WTC11 (cell line): ENCODE measurements around the gene POLR2A. TPM values are rescaled to one million over a fixed set of nuclear protein-coding genes. Genes with fewer than 3 reads are reported as not detected.
A peak's percentile ranks its signal among the peaks of the same experiment; 100 is the strongest.

Experiments used
- ATAC-seq: fragments of 200-7000 bp; cut with Tn5 transposase; 2 replicates; pipeline ENCODE4 v1.10.0; 2021; ENCODE audit warnings: mild to moderate bottlenecking, moderate library complexity
- CTCF ChIA-PET: fragments of 300-600 bp; sonication (Branson Sonifier 250); formaldehyde crosslinking; loops from one replicate; lab custom pipeline; 2021; ENCODE audit warnings: antibody characterized with exemption; lab: Charles Lee
- POLR2A ChIA-PET: fragments of 350-600 bp; sonication (Branson Sonifier 250); formaldehyde crosslinking; loops from one replicate; lab custom pipeline; 2021; ENCODE audit warnings: antibody characterized with exemption; lab: Charles Lee
- DNase-seq: peaks from one replicate; pipeline ENCODE4 v3.0.0; 2021; ENCODE audit warnings: low spot score
- H3K27ac Mint-ChIP-seq: 2 replicates; pipeline ENCODE4 v1.8.0; 2021; ENCODE audit warnings: mixed read lengths
- H3K27me3 Mint-ChIP-seq: 2 replicates; pipeline ENCODE4 v1.8.0; 2021; ENCODE audit warnings: low read depth, mild to moderate bottlenecking, moderate library complexity, mixed read lengths
- H3K36me3 Mint-ChIP-seq: 2 replicates; pipeline ENCODE4 v1.8.0; 2021; ENCODE audit warnings: mixed read lengths
- H3K4me1 Mint-ChIP-seq: 2 replicates; pipeline ENCODE4 v1.8.0; 2022; ENCODE audit warnings: mixed read lengths
- H3K4me3 Mint-ChIP-seq: 2 replicates; pipeline ENCODE4 v1.8.0; 2021; ENCODE audit warnings: mild to moderate bottlenecking, moderate library complexity, mixed read lengths
- H3K9me3 Mint-ChIP-seq: 2 replicates; pipeline ENCODE4 v1.8.0; 2021; ENCODE audit warnings: mixed read lengths
- E2F5 ChIP-seq: sonication (generic); formaldehyde crosslinking; IDR thresholded peaks from 2 replicates; pipeline ENCODE4 v1.8.1; 2022; ENCODE audit warnings: mild to moderate bottlenecking, moderate library complexity, missing genetic modification reagents
- FOXP1 ChIP-seq: sonication (generic); formaldehyde crosslinking; IDR thresholded peaks from 2 replicates; pipeline ENCODE4 v1.8.0; 2022; ENCODE audit warnings: missing genetic modification reagents, mild to moderate bottlenecking, moderate library complexity, borderline replicate concordance
- MAX ChIP-seq: sonication (generic); formaldehyde crosslinking; IDR thresholded peaks from 2 replicates; pipeline ENCODE4 v1.8.0; 2022; ENCODE audit warnings: mild to moderate bottlenecking, missing genetic modification reagents
- MYBL2 ChIP-seq: sonication (generic); formaldehyde crosslinking; IDR thresholded peaks from 2 replicates; pipeline ENCODE4 v1.8.1; 2023; ENCODE audit warnings: mild to moderate bottlenecking, moderate library complexity, missing genetic modification reagents
- PREB ChIP-seq: sonication (generic); formaldehyde crosslinking; IDR thresholded peaks from 2 replicates; pipeline ENCODE4 v1.8.1; 2022; ENCODE audit warnings: mild to moderate bottlenecking, missing genetic modification reagents, moderate library complexity, borderline replicate concordance
- SOX15 ChIP-seq: fragments of 250-450 bp; sonication (Bioruptor Pico); IDR thresholded peaks from 2 replicates; pipeline ENCODE4 v1.9.0; 2021; ENCODE audit warnings: mild to moderate bottlenecking
- SP1 ChIP-seq: sonication (generic); formaldehyde crosslinking; conservative IDR thresholded peaks from 2 replicates; pipeline ENCODE4 v1.8.1; 2022; ENCODE audit warnings: missing genetic modification reagents
- ZNF416 ChIP-seq: fragments of 250-450 bp; sonication (Bioruptor Pico); IDR thresholded peaks from 2 replicates; pipeline ENCODE4 v1.9.0; 2021; ENCODE audit warnings: mild to moderate bottlenecking, inconsistent platforms
- ZNF423 ChIP-seq: fragments of 250-450 bp; sonication (Bioruptor Pico); IDR thresholded peaks from 2 replicates; pipeline ENCODE4 v2.1.2; 2022; ENCODE audit warnings: mild to moderate bottlenecking, moderate library complexity
- total RNA-seq: library from RNA; stranded (reverse); gene quantifications from 3 replicates; pipeline ENCODE4 v1.2.3, GENCODE V29; 2021
- TF ChIP-seq, protein P1 (sequence below): sonication (generic); formaldehyde crosslinking; IDR thresholded peaks from 2 replicates; pipeline ENCODE4 v1.8.1; 2023; ENCODE audit warnings: mild to moderate bottlenecking, missing genetic modification reagents
- TF ChIP-seq, protein P2 (sequence below): sonication (generic); formaldehyde crosslinking; IDR thresholded peaks from 2 replicates; pipeline ENCODE4 v1.8.1; 2023; ENCODE audit warnings: mild to moderate bottlenecking, missing genetic modification reagents, moderate library complexity
- TF ChIP-seq, protein P3 (sequence below): sonication (generic); formaldehyde crosslinking; IDR thresholded peaks from 2 replicates; pipeline ENCODE4 v1.8.0; 2022; ENCODE audit warnings: mild to moderate bottlenecking, missing genetic modification reagents
- TF ChIP-seq, protein P4 (sequence below): sonication (generic); formaldehyde crosslinking; IDR thresholded peaks from 2 replicates; pipeline ENCODE4 v1.8.0; 2023; ENCODE audit warnings: missing genetic modification reagents, mild to moderate bottlenecking, borderline replicate concordance

Gene POLR2A
- total RNA-seq, 1 experiment from 2014 or later: 170 TPM

DNA sequence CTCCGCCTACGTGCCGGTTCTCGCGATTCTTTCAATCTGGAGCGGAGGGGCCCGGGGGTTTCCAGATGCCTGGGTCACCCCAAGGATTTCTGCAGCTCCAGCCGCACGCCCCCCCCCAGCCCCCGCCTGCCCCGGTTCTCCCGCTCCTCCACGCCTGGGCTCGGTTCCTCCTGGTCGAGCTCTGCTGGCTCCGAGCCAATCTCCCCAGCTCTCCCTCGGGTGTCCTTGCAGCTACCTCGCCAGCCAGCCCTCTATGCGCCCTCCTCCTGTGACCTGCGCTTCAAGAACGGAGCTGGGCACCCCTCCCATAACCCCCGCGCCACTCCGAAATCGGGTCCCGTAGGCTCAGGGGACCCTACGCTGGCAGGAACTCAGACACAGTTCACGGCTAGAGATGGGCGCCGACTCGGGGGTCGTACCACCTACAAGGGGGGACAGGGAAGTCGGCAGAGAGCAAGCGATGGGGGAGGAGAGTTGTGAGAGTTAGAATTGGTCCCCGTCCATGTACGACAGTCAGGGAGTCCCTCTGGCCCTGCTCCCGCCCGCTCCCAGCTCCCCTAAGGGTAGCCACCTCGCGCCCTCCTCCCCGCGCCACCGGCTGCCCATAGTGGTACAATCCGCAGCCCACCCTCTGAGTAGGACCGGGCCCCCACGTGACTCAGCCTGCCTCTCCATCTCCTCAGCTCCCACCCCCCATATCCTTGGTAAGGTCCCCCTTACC lies 43.9 kb upstream of the POLR2A start:
- H3K9me3 Mint-ChIP-seq: no peaks in the 10 kb centered on the region
- H3K27ac Mint-ChIP-seq: peak overlapping the region; percentile 98
- ATAC-seq (peak; percentile 6), DNase-seq (peak; percentile 71)
- ChIA-PET POLR2A (interaction anchor here (0.6 to 2.4 kb wide), 4 partner anchors 12 to 158 kb away, joined by 3 to 15 read pairs (median 6); partner anchors contain the start of genes POLR2A and SLC2A4), CTCF (interaction anchor here (0.6 to 3.8 kb wide), 12 partner anchors 32 to 247 kb away, joined by 3 to 21 read pairs (median 7); partner anchors contain the start of genes ACAP1, NLGN2, PLSCR3 and TMEM256)
- TF ChIP-seq, protein P1, sequence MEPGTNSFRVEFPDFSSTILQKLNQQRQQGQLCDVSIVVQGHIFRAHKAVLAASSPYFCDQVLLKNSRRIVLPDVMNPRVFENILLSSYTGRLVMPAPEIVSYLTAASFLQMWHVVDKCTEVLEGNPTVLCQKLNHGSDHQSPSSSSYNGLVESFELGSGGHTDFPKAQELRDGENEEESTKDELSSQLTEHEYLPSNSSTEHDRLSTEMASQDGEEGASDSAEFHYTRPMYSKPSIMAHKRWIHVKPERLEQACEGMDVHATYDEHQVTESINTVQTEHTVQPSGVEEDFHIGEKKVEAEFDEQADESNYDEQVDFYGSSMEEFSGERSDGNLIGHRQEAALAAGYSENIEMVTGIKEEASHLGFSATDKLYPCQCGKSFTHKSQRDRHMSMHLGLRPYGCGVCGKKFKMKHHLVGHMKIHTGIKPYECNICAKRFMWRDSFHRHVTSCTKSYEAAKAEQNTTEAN (CRISPR knock-in tag): 0 out of 2 replicates have a peak, but pooled peaks have one; percentile 10
- TF ChIP-seq MAX: peak; percentile 82
- TF ChIP-seq SP1 (CRISPR knock-in tag): peak; percentile 53
- TF ChIP-seq ZNF423 (CRISPR knock-in tag): no peak
- TF ChIP-seq, protein P2, sequence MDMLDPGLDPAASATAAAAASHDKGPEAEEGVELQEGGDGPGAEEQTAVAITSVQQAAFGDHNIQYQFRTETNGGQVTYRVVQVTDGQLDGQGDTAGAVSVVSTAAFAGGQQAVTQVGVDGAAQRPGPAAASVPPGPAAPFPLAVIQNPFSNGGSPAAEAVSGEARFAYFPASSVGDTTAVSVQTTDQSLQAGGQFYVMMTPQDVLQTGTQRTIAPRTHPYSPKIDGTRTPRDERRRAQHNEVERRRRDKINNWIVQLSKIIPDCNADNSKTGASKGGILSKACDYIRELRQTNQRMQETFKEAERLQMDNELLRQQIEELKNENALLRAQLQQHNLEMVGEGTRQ (CRISPR knock-in tag): peak; percentile 98
- peak; percentile 48; the same call in 1 of the 2 replicates for TF ChIP-seq FOXP1 (CRISPR knock-in tag)
- 0 out of 2 replicates have a peak, but pooled peaks have one; percentile 34 for TF ChIP-seq MYBL2 (CRISPR knock-in tag)
- TF ChIP-seq E2F5: no peak
- TF ChIP-seq ZNF416 (CRISPR knock-in tag): no peak
- TF ChIP-seq SOX15: no peak
- TF ChIP-seq, protein P3, sequence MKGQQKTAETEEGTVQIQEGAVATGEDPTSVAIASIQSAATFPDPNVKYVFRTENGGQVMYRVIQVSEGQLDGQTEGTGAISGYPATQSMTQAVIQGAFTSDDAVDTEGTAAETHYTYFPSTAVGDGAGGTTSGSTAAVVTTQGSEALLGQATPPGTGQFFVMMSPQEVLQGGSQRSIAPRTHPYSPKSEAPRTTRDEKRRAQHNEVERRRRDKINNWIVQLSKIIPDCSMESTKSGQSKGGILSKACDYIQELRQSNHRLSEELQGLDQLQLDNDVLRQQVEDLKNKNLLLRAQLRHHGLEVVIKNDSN: peak; percentile 98
- TF ChIP-seq, protein P4, sequence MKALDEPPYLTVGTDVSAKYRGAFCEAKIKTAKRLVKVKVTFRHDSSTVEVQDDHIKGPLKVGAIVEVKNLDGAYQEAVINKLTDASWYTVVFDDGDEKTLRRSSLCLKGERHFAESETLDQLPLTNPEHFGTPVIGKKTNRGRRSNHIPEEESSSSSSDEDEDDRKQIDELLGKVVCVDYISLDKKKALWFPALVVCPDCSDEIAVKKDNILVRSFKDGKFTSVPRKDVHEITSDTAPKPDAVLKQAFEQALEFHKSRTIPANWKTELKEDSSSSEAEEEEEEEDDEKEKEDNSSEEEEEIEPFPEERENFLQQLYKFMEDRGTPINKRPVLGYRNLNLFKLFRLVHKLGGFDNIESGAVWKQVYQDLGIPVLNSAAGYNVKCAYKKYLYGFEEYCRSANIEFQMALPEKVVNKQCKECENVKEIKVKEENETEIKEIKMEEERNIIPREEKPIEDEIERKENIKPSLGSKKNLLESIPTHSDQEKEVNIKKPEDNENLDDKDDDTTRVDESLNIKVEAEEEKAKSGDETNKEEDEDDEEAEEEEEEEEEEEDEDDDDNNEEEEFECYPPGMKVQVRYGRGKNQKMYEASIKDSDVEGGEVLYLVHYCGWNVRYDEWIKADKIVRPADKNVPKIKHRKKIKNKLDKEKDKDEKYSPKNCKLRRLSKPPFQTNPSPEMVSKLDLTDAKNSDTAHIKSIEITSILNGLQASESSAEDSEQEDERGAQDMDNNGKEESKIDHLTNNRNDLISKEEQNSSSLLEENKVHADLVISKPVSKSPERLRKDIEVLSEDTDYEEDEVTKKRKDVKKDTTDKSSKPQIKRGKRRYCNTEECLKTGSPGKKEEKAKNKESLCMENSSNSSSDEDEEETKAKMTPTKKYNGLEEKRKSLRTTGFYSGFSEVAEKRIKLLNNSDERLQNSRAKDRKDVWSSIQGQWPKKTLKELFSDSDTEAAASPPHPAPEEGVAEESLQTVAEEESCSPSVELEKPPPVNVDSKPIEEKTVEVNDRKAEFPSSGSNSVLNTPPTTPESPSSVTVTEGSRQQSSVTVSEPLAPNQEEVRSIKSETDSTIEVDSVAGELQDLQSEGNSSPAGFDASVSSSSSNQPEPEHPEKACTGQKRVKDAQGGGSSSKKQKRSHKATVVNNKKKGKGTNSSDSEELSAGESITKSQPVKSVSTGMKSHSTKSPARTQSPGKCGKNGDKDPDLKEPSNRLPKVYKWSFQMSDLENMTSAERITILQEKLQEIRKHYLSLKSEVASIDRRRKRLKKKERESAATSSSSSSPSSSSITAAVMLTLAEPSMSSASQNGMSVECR (CRISPR knock-in tag): peak; percentile 34; the same call in 1 of the 2 replicates
- H3K4me1 Mint-ChIP-seq: peaks cover 37% of the 10 kb centered on the region
- H3K36me3 Mint-ChIP-seq: no peaks in the 10 kb centered on the region; the same call in 1 of the 2 replicates
- H3K27me3 Mint-ChIP-seq: peaks cover 34% of the 10 kb centered on the region
- peak overlapping the region; percentile 97 for H3K4me3 Mint-ChIP-seq

DNA sequence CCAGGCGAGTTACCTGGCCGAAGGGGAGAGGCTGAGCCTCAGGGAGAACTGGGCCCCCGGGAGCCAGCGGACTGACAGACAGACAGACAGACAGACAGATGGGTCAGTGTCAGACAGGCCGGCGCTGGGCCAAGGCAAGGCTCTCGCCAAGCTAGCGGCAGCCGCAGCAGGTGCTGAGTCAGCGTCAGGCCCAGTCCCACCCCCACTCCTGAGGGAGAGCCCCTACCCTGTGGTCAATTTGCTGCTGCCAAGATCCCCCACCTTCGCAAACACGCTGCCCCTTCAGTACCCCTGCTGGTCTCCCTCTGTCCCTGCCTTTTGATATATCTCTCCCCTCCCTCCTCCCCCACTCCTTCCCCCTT lies 43.4 kb upstream of the POLR2A start:
- DNase-seq (peak; percentile 64), ATAC-seq (no peak; the same call in 1 of the 2 replicates)
- POLR2A ChIA-PET: interaction anchor here (0.6 to 2.4 kb wide), 6 partner anchors 21 to 159 kb away, joined by 3 to 15 read pairs (median 5); partner anchors contain the start of genes POLR2A, SLC2A4 and TMEM256
- TF ChIP-seq PREB: no peak
- 0 out of 2 replicates have a peak, but pooled peaks have one; percentile 43 for TF ChIP-seq ZNF416 (CRISPR knock-in tag)
- CTCF ChIA-PET: interaction anchor here (0.6 to 3.8 kb wide), 17 partner anchors 21 to 679 kb away, joined by 3 to 21 read pairs (median 5); partner anchors contain the start of genes NLGN2, PLSCR3, SPEM1 and TMEM256
- Mint-ChIP-seq H3K4me1 (peaks cover 38% of the 10 kb centered on the region), H3K27me3 (peaks cover 35% of the 10 kb centered on the region), H3K36me3 (no peaks in the 10 kb centered on the region; the same call in 1 of the 2 replicates), H3K9me3 (no peaks in the 10 kb centered on the region), H3K27ac (peak overlapping the region; percentile 98), H3K4me3 (peak overlapping the region; percentile 97)
